Vagina (tissue), 2 donors: ENCODE results near the gene DAB1. TPM values are rescaled to one million over a fixed set of nuclear protein-coding genes. Genes with fewer than 3 reads are reported as not detected.

Experiments
- DNase-seq, 2 donors: peaks; one replicate each; pipeline ENCODE4 v3.0.0-alpha.2; 2017; ENCODE audit errors: extremely low spot score in 2 of 2
- H3K27ac ChIP-seq: fragments of 200-600 bp; sonication (generic); one replicate; pipeline ENCODE4 v1.5.1; 2019
- H3K27me3 ChIP-seq: fragments of 200-600 bp; sonication (generic); one replicate; pipeline ENCODE4 v1.5.1; 2019
- H3K36me3 ChIP-seq, 2 donors: fragments of 200-600 bp; sonication (generic); one replicate each; pipeline ENCODE4 v1.5.1; 2017 to 2019
- H3K4me1 ChIP-seq: fragments of 200-600 bp; sonication (generic); one replicate; pipeline ENCODE4 v1.5.1; 2019
- H3K4me3 ChIP-seq, 2 donors: fragments of 200-600 bp; sonication (generic); 1 replicate in 1 of 2; 2 replicates in 1 of 2; pipeline ENCODE4 v1.5.1; 2016 to 2019
- H3K9me3 ChIP-seq: fragments of 200-600 bp; sonication (generic); one replicate; pipeline ENCODE4 v1.5.1; 2019
- CTCF ChIP-seq, 3 experiments: fragments of 450-650 bp in 2 of 3; fragments of 200-600 bp in 1 of 3; sonication (generic) in 1 of 3; IDR thresholded peaks; one replicate each; pipeline ENCODE4 v1.5.1; 2017 to 2019; ENCODE audit warnings: antibody characterized with exemption in 3 of 3, mild to moderate bottlenecking in 2 of 3, moderate library complexity in 2 of 3
- POLR2A ChIP-seq, 2 donors: fragments of 450-650 bp; IDR thresholded peaks; one replicate each; pipeline ENCODE4 v1.6.1; 2017; ENCODE audit warnings: antibody characterized with exemption in 2 of 2, mild to moderate bottlenecking in 2 of 2, moderate library complexity in 2 of 2
- POLR2AphosphoS5 ChIP-seq, 2 donors: sonication (generic); formaldehyde crosslinking; IDR thresholded peaks; one replicate each; pipeline ENCODE4 v1.9.0; 2017; ENCODE audit warnings: antibody characterized with exemption in 2 of 2, mild to moderate bottlenecking in 2 of 2, low read depth in 1 of 2; ENCODE audit not compliant: insufficient read depth in 1 of 2
- intact Hi-C: fragments of 100-400 bp; cut with DNase I; formaldehyde crosslinking; loops from one replicate; pipeline ENCODE4 v1.15.1; 2023
- total RNA-seq: library from RNA; depleted of rRNA; stranded (reverse); fragments of >200 nt; gene quantifications from one replicate; pipeline ENCODE4 v1.2.3, GENCODE V29; 2016

Gene DAB1
- total RNA-seq, 1 donor from 2014 or later = 0.25 TPM

GRCh38 chr1:57385336-57385735 lies 38.5 kb downstream of the DAB1 start:
- TF ChIP-seq POLR2AphosphoS5 (IDR thresholded peaks at IDR 0.05; ENCODE audit: insufficient read depth in 1 of 2, low read depth in 1 of 2) = no peak
- Histone ChIP-seq H3K4me1 (no peaks in the 10 kb centered on the region), H3K4me3 (no peak overlapping the region), H3K9me3 (no peaks in the 10 kb centered on the region), H3K27ac (no peak overlapping the region), H3K36me3 (no peaks in the 10 kb centered on the region), H3K27me3 (no peaks in the 10 kb centered on the region)
- DNase-seq = no peak
- intact Hi-C loops = no loop called here

- Histone ChIP-seq H3K27me3 (no peaks in the 10 kb centered on the region), H3K36me3 (no peaks in the 10 kb centered on the region), H3K27ac (no peak overlapping the region), H3K4me3 (no peak overlapping the region), H3K9me3 (no peaks in the 10 kb centered on the region), H3K4me1 (no peaks in the 10 kb centered on the region)
- intact Hi-C loops = no loop called here
- DNase-seq = no peak
- TF ChIP-seq POLR2AphosphoS5 (IDR thresholded peaks at IDR 0.05; ENCODE audit: insufficient read depth in 1 of 2, low read depth in 1 of 2) (no peak), CTCF (IDR thresholded peaks at IDR 0.05) (no peak), POLR2A (IDR thresholded peaks at IDR 0.05) (no peak)
Measured at GRCh38 chr1:57384901-57385300, 39.0 kb downstream of the DAB1 start.

GRCh38 chr1:57384284-57384683 lies 39.6 kb downstream of the DAB1 start:
- Histone ChIP-seq H3K9me3 (no peaks in the 10 kb centered on the region), H3K27me3 (no peaks in the 10 kb centered on the region), H3K4me1 (no peaks in the 10 kb centered on the region), H3K4me3 (no peak overlapping the region), H3K36me3 (no peaks in the 10 kb centered on the region), H3K27ac (no peak overlapping the region)
- intact Hi-C loops = no loop called here
- DNase-seq = no peak
- TF ChIP-seq POLR2AphosphoS5 (IDR thresholded peaks at IDR 0.05; ENCODE audit: insufficient read depth in 1 of 2, low read depth in 1 of 2) = no peak

- Histone ChIP-seq H3K4me1 (no peaks in the 10 kb centered on the region), H3K36me3 (no peaks in the 10 kb centered on the region), H3K9me3 (no peaks in the 10 kb centered on the region), H3K27me3 (no peaks in the 10 kb centered on the region), H3K27ac (no peak overlapping the region), H3K4me3 (no peak overlapping the region)
- DNase-seq = no peak
- no peak for TF ChIP-seq POLR2A (IDR thresholded peaks at IDR 0.05)
- no peak for TF ChIP-seq POLR2AphosphoS5 (IDR thresholded peaks at IDR 0.05; ENCODE audit: insufficient read depth in 1 of 2, low read depth in 1 of 2)
- no peak for TF ChIP-seq CTCF (IDR thresholded peaks at IDR 0.05)
- intact Hi-C loops = no loop called here
Measured at GRCh38 chr1:57381871-57382270, 42.0 kb downstream of the DAB1 start.

GRCh38 chr1:57381426-57381825 lies 42.4 kb downstream of the DAB1 start:
- no peak overlapping the region for H3K4me3 ChIP-seq
- intact Hi-C loops = no loop called here
- no peaks in the 10 kb centered on the region for H3K4me1 ChIP-seq
- no peaks in the 10 kb centered on the region for H3K27me3 ChIP-seq
- H3K9me3 ChIP-seq = no peaks in the 10 kb centered on the region
- no peak for DNase-seq
- TF ChIP-seq POLR2A (IDR thresholded peaks at IDR 0.05) (no peak), POLR2AphosphoS5 (IDR thresholded peaks at IDR 0.05; ENCODE audit: insufficient read depth in 1 of 2, low read depth in 1 of 2) (no peak), CTCF (IDR thresholded peaks at IDR 0.05) (no peak)
- no peaks in the 10 kb centered on the region for H3K36me3 ChIP-seq
- H3K27ac ChIP-seq = no peak overlapping the region

- no peaks in the 10 kb centered on the region for H3K27me3 ChIP-seq
- TF ChIP-seq POLR2A (IDR thresholded peaks at IDR 0.05) (no peak), CTCF (IDR thresholded peaks at IDR 0.05) (no peak), POLR2AphosphoS5 (IDR thresholded peaks at IDR 0.05; ENCODE audit: insufficient read depth in 1 of 2, low read depth in 1 of 2) (no peak)
- H3K4me1 ChIP-seq = no peaks in the 10 kb centered on the region
- no peak for DNase-seq
- intact Hi-C loops = no loop called here
- no peak overlapping the region for H3K4me3 ChIP-seq
- no peaks in the 10 kb centered on the region for H3K36me3 ChIP-seq
- H3K9me3 ChIP-seq = no peaks in the 10 kb centered on the region
- H3K27ac ChIP-seq = no peak overlapping the region
Measured at GRCh38 chr1:57380923-57381322, 42.9 kb downstream of the DAB1 start.
